Liver (tissue), 3 donors: ENCODE measurements around the gene THBD.

ENCODE experiments used
- JUND ChIP-seq, 2 donors: IDR thresholded peaks; 2 replicates each; pipeline ENCODE4 v1.6.1; 2016; ENCODE audit warnings: antibody characterized with exemption in 2 of 2
- RAD21 ChIP-seq, 2 donors: IDR thresholded peaks; 2 replicates each; pipeline ENCODE4 v1.6.1; 2016; ENCODE audit warnings: antibody characterized with exemption in 2 of 2, mild to moderate bottlenecking in 2 of 2
- SP1 ChIP-seq: IDR thresholded peaks from 2 replicates; pipeline ENCODE4 v1.6.1; 2018; ENCODE audit warnings: antibody characterized with exemption, mild to moderate bottlenecking
- TF ChIP-seq, protein P1 (sequence below): IDR thresholded peaks from 2 replicates; pipeline ENCODE4 v1.6.1; 2016; ENCODE audit warnings: antibody characterized with exemption
- TF ChIP-seq, protein P2 (sequence below): fragments of 150-350 bp; IDR thresholded peaks from 2 replicates; pipeline ENCODE4 v1.5.1; 2017; ENCODE audit warnings: improper control_type of control experiment, low read depth, low read length; ENCODE audit not compliant: missing input control
- TF ChIP-seq, protein P3 (sequence below): IDR thresholded peaks from 2 replicates; pipeline ENCODE4 v1.6.1; 2016; ENCODE audit warnings: antibody characterized with exemption, mild to moderate bottlenecking
- donor health status: healthy.
- donor health status: healthy.

DNA sequence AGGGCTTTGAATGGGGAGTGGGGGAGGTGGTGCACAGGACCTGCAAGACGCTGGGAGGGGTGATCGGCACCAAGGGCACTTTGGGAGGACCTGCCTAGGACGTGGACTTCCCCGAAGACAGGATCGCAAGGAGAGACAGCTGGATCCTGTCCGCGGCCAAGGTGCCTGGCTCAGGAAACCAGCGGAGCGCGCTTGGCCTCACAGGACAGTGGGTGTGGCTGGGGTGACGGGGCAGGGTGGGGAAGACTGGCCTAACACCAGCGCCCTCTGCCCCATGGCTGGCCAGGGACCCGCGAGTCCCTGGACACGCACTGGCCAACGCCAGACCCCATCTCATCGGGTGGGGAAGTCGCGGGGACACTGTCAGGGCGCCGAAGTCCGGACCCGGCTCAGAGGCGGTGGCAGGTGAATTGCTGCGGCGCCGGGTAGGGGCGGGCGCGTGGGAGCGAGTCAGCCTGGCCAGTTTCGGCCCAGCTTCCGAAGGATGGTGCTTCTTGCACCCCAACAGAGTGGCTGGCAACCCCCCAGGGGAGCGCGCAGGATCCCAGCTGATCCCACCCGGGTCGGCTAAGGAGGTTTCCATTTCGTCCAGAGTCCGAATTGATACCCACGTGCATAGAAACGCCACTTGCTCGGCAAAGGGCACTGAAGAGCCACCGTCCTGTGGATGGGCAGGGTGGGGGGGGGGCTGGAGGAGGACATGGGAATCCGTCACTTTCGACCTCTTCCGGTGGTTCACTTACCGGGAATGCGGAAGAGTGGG, 785 bp upstream of the THBD start:
- TF ChIP-seq, protein P1, sequence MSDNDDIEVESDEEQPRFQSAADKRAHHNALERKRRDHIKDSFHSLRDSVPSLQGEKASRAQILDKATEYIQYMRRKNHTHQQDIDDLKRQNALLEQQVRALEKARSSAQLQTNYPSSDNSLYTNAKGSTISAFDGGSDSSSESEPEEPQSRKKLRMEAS = no peak
- TF ChIP-seq, protein P2, sequence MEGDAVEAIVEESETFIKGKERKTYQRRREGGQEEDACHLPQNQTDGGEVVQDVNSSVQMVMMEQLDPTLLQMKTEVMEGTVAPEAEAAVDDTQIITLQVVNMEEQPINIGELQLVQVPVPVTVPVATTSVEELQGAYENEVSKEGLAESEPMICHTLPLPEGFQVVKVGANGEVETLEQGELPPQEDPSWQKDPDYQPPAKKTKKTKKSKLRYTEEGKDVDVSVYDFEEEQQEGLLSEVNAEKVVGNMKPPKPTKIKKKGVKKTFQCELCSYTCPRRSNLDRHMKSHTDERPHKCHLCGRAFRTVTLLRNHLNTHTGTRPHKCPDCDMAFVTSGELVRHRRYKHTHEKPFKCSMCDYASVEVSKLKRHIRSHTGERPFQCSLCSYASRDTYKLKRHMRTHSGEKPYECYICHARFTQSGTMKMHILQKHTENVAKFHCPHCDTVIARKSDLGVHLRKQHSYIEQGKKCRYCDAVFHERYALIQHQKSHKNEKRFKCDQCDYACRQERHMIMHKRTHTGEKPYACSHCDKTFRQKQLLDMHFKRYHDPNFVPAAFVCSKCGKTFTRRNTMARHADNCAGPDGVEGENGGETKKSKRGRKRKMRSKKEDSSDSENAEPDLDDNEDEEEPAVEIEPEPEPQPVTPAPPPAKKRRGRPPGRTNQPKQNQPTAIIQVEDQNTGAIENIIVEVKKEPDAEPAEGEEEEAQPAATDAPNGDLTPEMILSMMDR = no peak
- TF ChIP-seq, protein P3, sequence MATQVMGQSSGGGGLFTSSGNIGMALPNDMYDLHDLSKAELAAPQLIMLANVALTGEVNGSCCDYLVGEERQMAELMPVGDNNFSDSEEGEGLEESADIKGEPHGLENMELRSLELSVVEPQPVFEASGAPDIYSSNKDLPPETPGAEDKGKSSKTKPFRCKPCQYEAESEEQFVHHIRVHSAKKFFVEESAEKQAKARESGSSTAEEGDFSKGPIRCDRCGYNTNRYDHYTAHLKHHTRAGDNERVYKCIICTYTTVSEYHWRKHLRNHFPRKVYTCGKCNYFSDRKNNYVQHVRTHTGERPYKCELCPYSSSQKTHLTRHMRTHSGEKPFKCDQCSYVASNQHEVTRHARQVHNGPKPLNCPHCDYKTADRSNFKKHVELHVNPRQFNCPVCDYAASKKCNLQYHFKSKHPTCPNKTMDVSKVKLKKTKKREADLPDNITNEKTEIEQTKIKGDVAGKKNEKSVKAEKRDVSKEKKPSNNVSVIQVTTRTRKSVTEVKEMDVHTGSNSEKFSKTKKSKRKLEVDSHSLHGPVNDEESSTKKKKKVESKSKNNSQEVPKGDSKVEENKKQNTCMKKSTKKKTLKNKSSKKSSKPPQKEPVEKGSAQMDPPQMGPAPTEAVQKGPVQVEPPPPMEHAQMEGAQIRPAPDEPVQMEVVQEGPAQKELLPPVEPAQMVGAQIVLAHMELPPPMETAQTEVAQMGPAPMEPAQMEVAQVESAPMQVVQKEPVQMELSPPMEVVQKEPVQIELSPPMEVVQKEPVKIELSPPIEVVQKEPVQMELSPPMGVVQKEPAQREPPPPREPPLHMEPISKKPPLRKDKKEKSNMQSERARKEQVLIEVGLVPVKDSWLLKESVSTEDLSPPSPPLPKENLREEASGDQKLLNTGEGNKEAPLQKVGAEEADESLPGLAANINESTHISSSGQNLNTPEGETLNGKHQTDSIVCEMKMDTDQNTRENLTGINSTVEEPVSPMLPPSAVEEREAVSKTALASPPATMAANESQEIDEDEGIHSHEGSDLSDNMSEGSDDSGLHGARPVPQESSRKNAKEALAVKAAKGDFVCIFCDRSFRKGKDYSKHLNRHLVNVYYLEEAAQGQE = no peak
- no peak for TF ChIP-seq RAD21 (IDR thresholded peaks at IDR 0.05)
- no peak for TF ChIP-seq SP1
- TF ChIP-seq JUND (IDR thresholded peaks at IDR 0.05) = no peak
